ENCODE results near the gene UTP25. TPM values are rescaled to one million over a fixed set of nuclear protein-coding genes. Genes with fewer than 3 reads are reported as not detected.

Gene UTP25
- polyA plus RNA-seq, 1 donor from 2014 or later: 6.1 TPM

GRCh38 chr1:209823143-209824041 is 4.4 kb upstream of the UTP25 start:
- no peaks in the 10 kb centered on the region for H3K9me2 ChIP-seq (ENCODE audit: insufficient read depth, low read length)
- no peaks in the 10 kb centered on the region for H3K27me3 ChIP-seq (ENCODE audit: insufficient read depth, low read depth, low read length)
- H2AFZ ChIP-seq (ENCODE audit: low read depth, low read length): peak overlapping the region; percentile 6
- no peak overlapping the region for H3K4me3 ChIP-seq (ENCODE audit: low read length)
- no peaks in the 10 kb centered on the region for H4K20me1 ChIP-seq (ENCODE audit: insufficient read depth)
- no peak overlapping the region for H3K9ac ChIP-seq (ENCODE audit: low read length)
- no peaks in the 10 kb centered on the region for H3K36me3 ChIP-seq (ENCODE audit: insufficient read depth, low read length)
- peak; percentile 76 for TF ChIP-seq SMC3 (conservative IDR thresholded peaks at IDR 0.05; ENCODE audit: poor library complexity)
- TF ChIP-seq CTCF (IDR thresholded peaks at IDR 0.05; ENCODE audit: poor library complexity, severe bottlenecking): peak; percentile 82
- peak; percentile 55 for TF ChIP-seq RAD21 (conservative IDR thresholded peaks at IDR 0.05)
- TF ChIP-seq EP300 (conservative IDR thresholded peaks at IDR 0.05; ENCODE audit: poor library complexity, severe bottlenecking): no peak
- H3K79me2 ChIP-seq (replicated peaks; ENCODE audit: insufficient read depth, low read length): no peaks in the 10 kb centered on the region
- no peaks in the 10 kb centered on the region for H3K9me3 ChIP-seq (ENCODE audit: low read length)
- H3K4me2 ChIP-seq (ENCODE audit: low read length): no peak overlapping the region
- H3K27ac ChIP-seq (ENCODE audit: low read length): no peak overlapping the region
- H3F3A ChIP-seq (ENCODE audit: insufficient read depth, low read length, poor library complexity, severe bottlenecking): no peaks in the 10 kb centered on the region

GRCh38 chr1:209825591-209826434 is 2.0 kb upstream of the UTP25 start:
- Histone ChIP-seq H2AFZ (ENCODE audit: low read depth, low read length) (no peak overlapping the region), H3F3A (ENCODE audit: insufficient read depth, low read length, poor library complexity, severe bottlenecking) (no peaks in the 10 kb centered on the region), H3K36me3 (ENCODE audit: insufficient read depth, low read length) (no peaks in the 10 kb centered on the region), H3K27ac (ENCODE audit: low read length) (no peak overlapping the region), H3K79me2 (replicated peaks; ENCODE audit: insufficient read depth, low read length) (no peaks in the 10 kb centered on the region), H3K27me3 (ENCODE audit: insufficient read depth, low read depth, low read length) (no peaks in the 10 kb centered on the region), H3K4me3 (ENCODE audit: low read length) (no peak overlapping the region), H3K9me3 (ENCODE audit: low read length) (no peaks in the 10 kb centered on the region), H3K4me2 (ENCODE audit: low read length) (no peak overlapping the region), H3K9ac (ENCODE audit: low read length) (no peak overlapping the region), H3K9me2 (ENCODE audit: insufficient read depth, low read length) (no peaks in the 10 kb centered on the region), H4K20me1 (ENCODE audit: insufficient read depth) (no peaks in the 10 kb centered on the region)
- TF ChIP-seq TAF1 (IDR thresholded peaks at IDR 0.05; ENCODE audit: low read depth): no peak
- TF ChIP-seq CTCF (IDR thresholded peaks at IDR 0.05; ENCODE audit: poor library complexity, severe bottlenecking): no peak
- TF ChIP-seq SMC3 (conservative IDR thresholded peaks at IDR 0.05; ENCODE audit: poor library complexity): no peak
- TF ChIP-seq EP300 (conservative IDR thresholded peaks at IDR 0.05; ENCODE audit: poor library complexity, severe bottlenecking): no peak
- no peak for TF ChIP-seq MXI1 (conservative IDR thresholded peaks at IDR 0.05; ENCODE audit: poor library complexity, severe bottlenecking)
- no peak for TF ChIP-seq EZH2 (IDR thresholded peaks at IDR 0.05; ENCODE audit: borderline replicate concordance, insufficient read depth, low read length, poor library complexity, severe bottlenecking)
- no peak for TF ChIP-seq REST (IDR thresholded peaks at IDR 0.05; ENCODE audit: borderline replicate concordance)
- TF ChIP-seq POLR2AphosphoS5 (IDR thresholded peaks at IDR 0.05): no peak
- TF ChIP-seq RAD21 (conservative IDR thresholded peaks at IDR 0.05): no peak
